IMR-90 (cell line): ENCODE measurements around the gene TMEM117. TPM values are rescaled to one million over a fixed set of nuclear protein-coding genes. Genes with fewer than 3 reads are reported as not detected.

Source experiments
- ATAC-seq: fragments of 200-7000 bp; cut with Tn5 transposase; 2 replicates; pipeline ENCODE4 v1.9.1; 2020; ENCODE audit warnings: low read depth, mild to moderate bottlenecking, moderate library complexity
- BruUV-seq: library from RNA; stranded (reverse); fragments of 400-500 nt; replicated peaks from 2 replicates; lab custom pipeline; 2021; lab: Mats Ljungman, UMichigan
- CTCF ChIA-PET: fragments of 300-600 bp; formaldehyde crosslinking; extraction: SDS; loops from one replicate; lab custom pipeline; 2021; ENCODE audit warnings: antibody characterized with exemption; lab: Yijun Ruan, JAX
- POLR2A ChIA-PET: fragments of 300-600 bp; sonication (Branson Sonifier 250); formaldehyde crosslinking; loops from one replicate; lab custom pipeline; 2022; ENCODE audit warnings: antibody characterized with exemption; ENCODE audit not compliant: unreplicated experiment; lab: Charles Lee
- DNase-seq: peaks from one replicate; pipeline ENCODE4 v3.0.0; 2013
- H2AFZ ChIP-seq: replicated peaks from 2 replicates; pipeline ENCODE3; 2013; ENCODE audit warnings: low read length, mild to moderate bottlenecking; ENCODE audit not compliant: poor library complexity
- H2AK5ac ChIP-seq: 2 replicates; pipeline ENCODE4 v1.6.1; 2013; ENCODE audit warnings: low read depth, low read length, inconsistent platforms
- H2AK9ac ChIP-seq: replicated peaks from 2 replicates; pipeline ENCODE3; 2013; ENCODE audit warnings: mild to moderate bottlenecking, low read depth, low read length, moderate library complexity; ENCODE audit not compliant: poor library complexity
- H2BK120ac ChIP-seq: 2 replicates; pipeline ENCODE4 v1.6.1; 2013; ENCODE audit warnings: low read depth, low read length, inconsistent platforms
- H2BK15ac ChIP-seq: 3 replicates; pipeline ENCODE4 v1.6.1; 2013; ENCODE audit warnings: low read depth, low read length, inconsistent platforms
- H2BK20ac ChIP-seq: 2 replicates; pipeline ENCODE4 v1.6.1; 2013; ENCODE audit warnings: low read depth, mild to moderate bottlenecking, inconsistent platforms, low read length, moderate library complexity
- H2BK5ac ChIP-seq: 2 replicates; pipeline ENCODE4 v1.6.1; 2013; ENCODE audit warnings: mild to moderate bottlenecking, low read depth, low read length, inconsistent platforms; ENCODE audit not compliant: poor library complexity, severe bottlenecking
- H3K14ac ChIP-seq: replicated peaks from 2 replicates; pipeline ENCODE4 v1.6.1; 2013; ENCODE audit warnings: low read depth, low read length, inconsistent platforms
- H3K18ac ChIP-seq: 2 replicates; pipeline ENCODE4 v1.6.1; 2013; ENCODE audit warnings: low read depth, low read length, control low read depth
- H3K23ac ChIP-seq: 2 replicates; pipeline ENCODE4 v1.6.1; 2013; ENCODE audit warnings: low read depth, low read length, inconsistent platforms
- H3K27ac ChIP-seq: 2 replicates; pipeline ENCODE4 v1.5.1; 2013; ENCODE audit warnings: mild to moderate bottlenecking, control low read depth, low read length; ENCODE audit not compliant: insufficient read depth
- H3K27me3 ChIP-seq: 2 replicates; pipeline ENCODE4 v1.6.1; 2013; ENCODE audit warnings: low read length; ENCODE audit not compliant: control insufficient read depth, insufficient read depth
- H3K36me3 ChIP-seq: 2 replicates; pipeline ENCODE4 v1.6.1; 2013; ENCODE audit warnings: low read length, mixed read lengths; ENCODE audit not compliant: control insufficient read depth, insufficient read depth
- H3K4ac ChIP-seq: 2 replicates; pipeline ENCODE4 v1.6.1; 2013; ENCODE audit warnings: low read depth, low read length, inconsistent platforms
- H3K4me1 ChIP-seq: 2 replicates; pipeline ENCODE4 v1.6.1; 2013; ENCODE audit warnings: low read length, mixed read lengths; ENCODE audit not compliant: control insufficient read depth, insufficient read depth
- H3K4me2 ChIP-seq: 2 replicates; pipeline ENCODE4 v1.6.1; 2013; ENCODE audit warnings: low read depth, mild to moderate bottlenecking, control low read depth, low read length, moderate library complexity
- H3K4me3 ChIP-seq: 2 replicates; pipeline ENCODE4 v1.5.1; 2013; ENCODE audit warnings: low read depth, mild to moderate bottlenecking, control low read depth, low read length, moderate library complexity; ENCODE audit not compliant: insufficient read depth
- H3K56ac ChIP-seq: 2 replicates; pipeline ENCODE4 v1.6.1; 2013; ENCODE audit warnings: low read length, inconsistent platforms; ENCODE audit not compliant: insufficient read depth; ENCODE audit errors: extremely low read depth
- H3K79me1 ChIP-seq, 2 experiments: 2 replicates each; pipeline ENCODE4 v1.6.1; 2013; ENCODE audit warnings: low read length in 2 of 2, inconsistent platforms in 1 of 2, low read depth in 1 of 2
- H3K9ac ChIP-seq: 2 replicates; pipeline ENCODE4 v1.6.1; 2013; ENCODE audit warnings: low read depth, low read length, control low read depth
- H3K9me1 ChIP-seq: 2 replicates; pipeline ENCODE4 v1.6.1; 2013; ENCODE audit warnings: low read length, inconsistent platforms; ENCODE audit not compliant: insufficient read depth
- H3K9me3 ChIP-seq: 2 replicates; pipeline ENCODE4 v1.6.1; 2013; ENCODE audit warnings: low read length; ENCODE audit not compliant: control insufficient read depth, insufficient read depth
- H4K20me1 ChIP-seq: 2 replicates; pipeline ENCODE4 v1.6.1; 2013; ENCODE audit warnings: low read length, inconsistent platforms; ENCODE audit not compliant: insufficient read depth
- H4K5ac ChIP-seq: 2 replicates; pipeline ENCODE4 v1.6.1; 2013; ENCODE audit warnings: mild to moderate bottlenecking, low read depth, low read length, control low read depth
- H4K8ac ChIP-seq, 2 experiments: 2 replicates each; pipeline ENCODE4 v1.6.1; 2013; ENCODE audit warnings: low read depth in 2 of 2, low read length in 2 of 2, control low read depth in 1 of 2, inconsistent platforms in 1 of 2
- H4K91ac ChIP-seq: 2 replicates; pipeline ENCODE4 v1.6.1; 2013; ENCODE audit warnings: low read depth, low read length, inconsistent platforms; ENCODE audit not compliant: insufficient read depth
- BHLHE40 ChIP-seq: fragments of 150-350 bp; IDR thresholded peaks from 2 replicates; pipeline ENCODE4 v1.6.1; 2016; ENCODE audit warnings: mild to moderate bottlenecking, low read depth, low read length
- CEBPB ChIP-seq: IDR thresholded peaks from 2 replicates; pipeline ENCODE4 v1.6.1; 2012; ENCODE audit warnings: low read depth, low read length, improper control_type of control experiment
- CHD1 ChIP-seq: IDR thresholded peaks from 2 replicates; pipeline ENCODE4 v1.6.1; 2012; ENCODE audit warnings: low read depth, low read length, improper control_type of control experiment
- FOS ChIP-seq: fragments of 150-350 bp; IDR thresholded peaks from 2 replicates; pipeline ENCODE4 v1.6.1; 2016; ENCODE audit warnings: low read depth, low read length
- MAFK ChIP-seq: IDR thresholded peaks from 2 replicates; pipeline ENCODE4 v1.6.1; 2012; ENCODE audit warnings: low read depth, low read length, improper control_type of control experiment
- MAZ ChIP-seq: IDR thresholded peaks from 2 replicates; pipeline ENCODE4 v1.6.1; 2012; ENCODE audit warnings: low read depth, mild to moderate bottlenecking, low read length, improper control_type of control experiment, moderate library complexity, borderline replicate concordance
- MXI1 ChIP-seq: IDR thresholded peaks from 2 replicates; pipeline ENCODE4 v1.6.1; 2012; ENCODE audit warnings: low read depth, mild to moderate bottlenecking, low read length, moderate library complexity, borderline replicate concordance
- NFE2L2 ChIP-seq: fragments of 150-350 bp; IDR thresholded peaks from 2 replicates; pipeline ENCODE4 v1.6.1; 2016; ENCODE audit warnings: low read depth, mild to moderate bottlenecking, low read length
- POLR2A ChIP-seq: IDR thresholded peaks from 2 replicates; pipeline ENCODE4 v1.6.1; 2012; ENCODE audit warnings: mild to moderate bottlenecking, low read depth, low read length
- RAD21 ChIP-seq: IDR thresholded peaks from 2 replicates; pipeline ENCODE4 v1.6.1; 2012; ENCODE audit warnings: low read length, improper control_type of control experiment
- RCOR1 ChIP-seq: IDR thresholded peaks from 2 replicates; pipeline ENCODE4 v1.6.1; 2012; ENCODE audit warnings: mild to moderate bottlenecking, low read length, improper control_type of control experiment; ENCODE audit not compliant: insufficient replicate concordance
- RFX5 ChIP-seq: IDR thresholded peaks from 2 replicates; pipeline ENCODE4 v1.8.0; 2012; ENCODE audit warnings: low read depth, mild to moderate bottlenecking, low read length, moderate library complexity
- SMC3 ChIP-seq: fragments of 150-350 bp; IDR thresholded peaks from 2 replicates; pipeline ENCODE4 v1.6.1; 2016; ENCODE audit warnings: low read depth, mild to moderate bottlenecking, antibody characterized with exemption, low read length, moderate library complexity
- WGBS, 2 experiments: methylation state at CpG; one replicate each; pipeline versions ENCODE4 v1.1.5 to v1.1.7; 2013; ENCODE audit warnings: missing lambda C conversion rate in 2 of 2; ENCODE audit not compliant: insufficient read length in 1 of 2; ENCODE audit errors: extremely low coverage in 2 of 2; 5-methylcytosine and 5-hydroxymethylcytosine counted together
- dilution Hi-C: fragments of 300-500 bp; cut with HindIII; formaldehyde crosslinking; loops from one replicate; pipeline ENCODE4 v1.14.3; 2018; ENCODE audit warnings: low sequenced_read_pairs; ENCODE audit not compliant: unreplicated experiment
- in situ Hi-C: fragments of 300-500 bp; cut with MboI; formaldehyde crosslinking; loops from 3 replicates; pipeline ENCODE4 v1.14.3; 2019; ENCODE audit warnings: low sequenced_read_pairs, inconsistent platforms, mixed read lengths
- intact Hi-C: fragments of 100-400 bp; cut with micrococcal nuclease; formaldehyde crosslinking; loops from 2 replicates; pipeline ENCODE4 v1.10.0; 2022
- polyA plus RNA-seq, 3 experiments: library from polyadenylated mRNA; depleted of rRNA; stranded (reverse); fragments of >200 nt; gene quantifications; 2 replicates each; pipeline ENCODE4 v1.2.3, GENCODE V29; 2012; ENCODE audit warnings: low replicate concordance in 1 of 3
- total RNA-seq: library from RNA; depleted of rRNA; stranded (reverse); fragments of >200 nt; gene quantifications from 2 replicates; pipeline ENCODE4 v1.2.3, GENCODE V29; 2012
- TF ChIP-seq, protein P1 (sequence below): fragments of 150-350 bp; IDR thresholded peaks from 2 replicates; pipeline ENCODE4 v1.6.1; 2016; ENCODE audit warnings: low read depth, mild to moderate bottlenecking, low read length, moderate library complexity, borderline replicate concordance
- TF ChIP-seq, protein P2 (sequence below): fragments of 150-350 bp; IDR thresholded peaks from 2 replicates; pipeline ENCODE4 v1.6.1; 2017; ENCODE audit warnings: mild to moderate bottlenecking, antibody characterized with exemption, low read length, low read depth
- TF ChIP-seq, protein P3 (sequence below): conservative IDR thresholded peaks from 2 replicates; pipeline ENCODE4 v1.5.1; 2012; ENCODE audit warnings: mild to moderate bottlenecking, low read depth, low read length, improper control_type of control experiment

Gene TMEM117
- total and polyA plus RNA-seq, 2 of the 4 experiments (the other 2 are of a cell fraction): 8.7 to 21.0 TPM

DNA sequence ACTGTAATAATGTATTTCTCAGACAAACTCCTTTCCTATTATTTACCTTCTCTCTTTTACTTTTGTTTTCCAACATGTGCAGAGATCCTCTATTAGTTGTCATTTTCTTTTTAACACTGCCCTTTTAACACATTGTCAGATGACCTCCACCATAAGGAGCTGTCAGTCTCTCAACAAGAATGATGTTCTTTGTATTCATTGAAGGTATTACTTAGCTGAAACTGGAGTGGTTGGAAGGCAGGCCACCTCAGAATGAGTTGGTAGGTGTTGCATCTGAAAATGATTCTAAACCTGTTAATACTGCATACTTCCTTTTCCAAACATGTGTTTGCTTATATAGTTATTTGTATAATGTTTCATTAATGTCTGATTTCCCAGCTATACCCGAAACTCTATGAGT, 16.9 kb downstream of the TMEM117 start:
- POLR2A ChIA-PET: no interaction called here
- H2AK5ac ChIP-seq: no peak overlapping the region
- WGBS, 2 experiments: no CpG with 5 or more reads among the region's 1 CpG
- H3K27me3 ChIP-seq: no peaks in the 10 kb centered on the region
- H3K4me1 ChIP-seq: no peaks in the 10 kb centered on the region
- no peak overlapping the region for H3K4ac ChIP-seq
- intact Hi-C loops: no loop called here
- no peak overlapping the region for H3K56ac ChIP-seq
- no peak overlapping the region for H3K14ac ChIP-seq
- dilution Hi-C loops: no loop called here
- H2BK5ac ChIP-seq: no peak overlapping the region
- no peaks in the 10 kb centered on the region for H3K9me3 ChIP-seq
- H3K4me2 ChIP-seq: no peak overlapping the region
- in situ Hi-C loops: no loop called here
- no peaks in the 10 kb centered on the region for H4K20me1 ChIP-seq
- H3K23ac ChIP-seq: no peak overlapping the region
- no TSS peak for BruUV-seq
- no peak overlapping the region for H2BK20ac ChIP-seq
- H3K36me3 ChIP-seq: no peaks in the 10 kb centered on the region
- H4K91ac ChIP-seq: no peak overlapping the region
- H4K8ac ChIP-seq: no peak overlapping the region
- no peak for TF ChIP-seq RAD21
- TF ChIP-seq MAZ: no peak
- TF ChIP-seq CEBPB: no peak
- TF ChIP-seq SMC3: no peak
- no peak for TF ChIP-seq POLR2A
- TF ChIP-seq MXI1: no peak
- no peak for TF ChIP-seq RFX5
- TF ChIP-seq MAFK: no peak
- TF ChIP-seq RCOR1: no peak
- TF ChIP-seq NFE2L2: no peak
- TF ChIP-seq CHD1: no peak
- TF ChIP-seq, protein P1, sequence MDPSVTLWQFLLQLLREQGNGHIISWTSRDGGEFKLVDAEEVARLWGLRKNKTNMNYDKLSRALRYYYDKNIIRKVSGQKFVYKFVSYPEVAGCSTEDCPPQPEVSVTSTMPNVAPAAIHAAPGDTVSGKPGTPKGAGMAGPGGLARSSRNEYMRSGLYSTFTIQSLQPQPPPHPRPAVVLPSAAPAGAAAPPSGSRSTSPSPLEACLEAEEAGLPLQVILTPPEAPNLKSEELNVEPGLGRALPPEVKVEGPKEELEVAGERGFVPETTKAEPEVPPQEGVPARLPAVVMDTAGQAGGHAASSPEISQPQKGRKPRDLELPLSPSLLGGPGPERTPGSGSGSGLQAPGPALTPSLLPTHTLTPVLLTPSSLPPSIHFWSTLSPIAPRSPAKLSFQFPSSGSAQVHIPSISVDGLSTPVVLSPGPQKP: no peak
- no peak for TF ChIP-seq FOS
- no peak for TF ChIP-seq BHLHE40
- TF ChIP-seq, protein P2, sequence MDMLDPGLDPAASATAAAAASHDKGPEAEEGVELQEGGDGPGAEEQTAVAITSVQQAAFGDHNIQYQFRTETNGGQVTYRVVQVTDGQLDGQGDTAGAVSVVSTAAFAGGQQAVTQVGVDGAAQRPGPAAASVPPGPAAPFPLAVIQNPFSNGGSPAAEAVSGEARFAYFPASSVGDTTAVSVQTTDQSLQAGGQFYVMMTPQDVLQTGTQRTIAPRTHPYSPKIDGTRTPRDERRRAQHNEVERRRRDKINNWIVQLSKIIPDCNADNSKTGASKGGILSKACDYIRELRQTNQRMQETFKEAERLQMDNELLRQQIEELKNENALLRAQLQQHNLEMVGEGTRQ: no peak
- TF ChIP-seq, protein P3, sequence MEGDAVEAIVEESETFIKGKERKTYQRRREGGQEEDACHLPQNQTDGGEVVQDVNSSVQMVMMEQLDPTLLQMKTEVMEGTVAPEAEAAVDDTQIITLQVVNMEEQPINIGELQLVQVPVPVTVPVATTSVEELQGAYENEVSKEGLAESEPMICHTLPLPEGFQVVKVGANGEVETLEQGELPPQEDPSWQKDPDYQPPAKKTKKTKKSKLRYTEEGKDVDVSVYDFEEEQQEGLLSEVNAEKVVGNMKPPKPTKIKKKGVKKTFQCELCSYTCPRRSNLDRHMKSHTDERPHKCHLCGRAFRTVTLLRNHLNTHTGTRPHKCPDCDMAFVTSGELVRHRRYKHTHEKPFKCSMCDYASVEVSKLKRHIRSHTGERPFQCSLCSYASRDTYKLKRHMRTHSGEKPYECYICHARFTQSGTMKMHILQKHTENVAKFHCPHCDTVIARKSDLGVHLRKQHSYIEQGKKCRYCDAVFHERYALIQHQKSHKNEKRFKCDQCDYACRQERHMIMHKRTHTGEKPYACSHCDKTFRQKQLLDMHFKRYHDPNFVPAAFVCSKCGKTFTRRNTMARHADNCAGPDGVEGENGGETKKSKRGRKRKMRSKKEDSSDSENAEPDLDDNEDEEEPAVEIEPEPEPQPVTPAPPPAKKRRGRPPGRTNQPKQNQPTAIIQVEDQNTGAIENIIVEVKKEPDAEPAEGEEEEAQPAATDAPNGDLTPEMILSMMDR: no peak
- H2AFZ ChIP-seq: no peak overlapping the region
- no peak overlapping the region for H3K27ac ChIP-seq
- no peak for ATAC-seq
- no peak overlapping the region for H3K9ac ChIP-seq
- H3K9me1 ChIP-seq: no peaks in the 10 kb centered on the region; the same call in 1 of the 2 replicates
- CTCF ChIA-PET: interaction anchor here (0.6 kb wide), 1 partner anchor 83 kb away, joined by 3 read pairs; no protein-coding TSS in a partner anchor
- H3K18ac ChIP-seq: no peak overlapping the region
- no peak overlapping the region for H3K4me3 ChIP-seq
- H3K79me1 ChIP-seq: no peaks in the 10 kb centered on the region
- H4K5ac ChIP-seq: no peak overlapping the region
- DNase-seq: no peak
- no peak overlapping the region for H2BK120ac ChIP-seq
- H2AK9ac ChIP-seq: no peak overlapping the region
- H2BK15ac ChIP-seq: no peak overlapping the region
